ENCODE measurements around the gene PSMD3.
"Not testable (repeated sequence)": the region's sequence is repeated elsewhere in the genome, so short reads cannot be mapped to it uniquely, and the experiment has no call there.

DNA sequence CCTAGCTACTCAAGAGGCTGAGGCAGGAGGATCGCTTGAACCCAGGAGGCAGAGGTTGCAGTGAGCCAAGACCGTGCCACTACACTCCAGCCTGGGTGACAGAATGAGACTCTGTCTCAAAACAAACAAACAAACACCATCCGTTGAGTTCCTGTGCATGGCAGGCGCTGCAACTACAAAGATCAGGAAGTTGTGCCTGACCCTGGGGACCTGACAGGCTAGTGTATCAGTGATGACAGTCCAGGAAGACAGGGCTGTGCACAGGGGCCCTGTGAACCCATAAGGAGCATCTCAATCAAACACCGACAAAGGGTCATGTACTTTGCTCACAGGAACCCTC lies 32.1 kb upstream of the PSMD3 start:
- not testable (repeated sequence) for TF ChIP-seq POLR2A, POLR2AphosphoS5 (IDR thresholded peaks at IDR 0.05)
- TF ChIP-seq, protein P1, sequence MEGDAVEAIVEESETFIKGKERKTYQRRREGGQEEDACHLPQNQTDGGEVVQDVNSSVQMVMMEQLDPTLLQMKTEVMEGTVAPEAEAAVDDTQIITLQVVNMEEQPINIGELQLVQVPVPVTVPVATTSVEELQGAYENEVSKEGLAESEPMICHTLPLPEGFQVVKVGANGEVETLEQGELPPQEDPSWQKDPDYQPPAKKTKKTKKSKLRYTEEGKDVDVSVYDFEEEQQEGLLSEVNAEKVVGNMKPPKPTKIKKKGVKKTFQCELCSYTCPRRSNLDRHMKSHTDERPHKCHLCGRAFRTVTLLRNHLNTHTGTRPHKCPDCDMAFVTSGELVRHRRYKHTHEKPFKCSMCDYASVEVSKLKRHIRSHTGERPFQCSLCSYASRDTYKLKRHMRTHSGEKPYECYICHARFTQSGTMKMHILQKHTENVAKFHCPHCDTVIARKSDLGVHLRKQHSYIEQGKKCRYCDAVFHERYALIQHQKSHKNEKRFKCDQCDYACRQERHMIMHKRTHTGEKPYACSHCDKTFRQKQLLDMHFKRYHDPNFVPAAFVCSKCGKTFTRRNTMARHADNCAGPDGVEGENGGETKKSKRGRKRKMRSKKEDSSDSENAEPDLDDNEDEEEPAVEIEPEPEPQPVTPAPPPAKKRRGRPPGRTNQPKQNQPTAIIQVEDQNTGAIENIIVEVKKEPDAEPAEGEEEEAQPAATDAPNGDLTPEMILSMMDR (IDR thresholded peaks at IDR 0.05 in 8 of 11, conservative IDR thresholded peaks at IDR 0.05 in 3 of 11): not testable (repeated sequence)
